OCI-LY7 (cell line): ENCODE results near the gene MDK.

Experiments used
- CTCF ChIP-seq: fragments of 200-600 bp; sonication (generic); conservative IDR thresholded peaks from 2 replicates; pipeline ENCODE4 v1.5.1; 2014; ENCODE audit warnings: mild to moderate bottlenecking, antibody characterized with exemption, low read length, moderate library complexity, mixed read lengths
- EZH2phosphoT487 ChIP-seq: fragments of 200-600 bp; sonication (generic); IDR thresholded peaks from 2 replicates; pipeline ENCODE4 v1.6.1; 2018; ENCODE audit warnings: low read depth, borderline replicate concordance, mild to moderate bottlenecking, mixed run types, antibody characterized with exemption, low read length, moderate library complexity, mixed read lengths

DNA sequence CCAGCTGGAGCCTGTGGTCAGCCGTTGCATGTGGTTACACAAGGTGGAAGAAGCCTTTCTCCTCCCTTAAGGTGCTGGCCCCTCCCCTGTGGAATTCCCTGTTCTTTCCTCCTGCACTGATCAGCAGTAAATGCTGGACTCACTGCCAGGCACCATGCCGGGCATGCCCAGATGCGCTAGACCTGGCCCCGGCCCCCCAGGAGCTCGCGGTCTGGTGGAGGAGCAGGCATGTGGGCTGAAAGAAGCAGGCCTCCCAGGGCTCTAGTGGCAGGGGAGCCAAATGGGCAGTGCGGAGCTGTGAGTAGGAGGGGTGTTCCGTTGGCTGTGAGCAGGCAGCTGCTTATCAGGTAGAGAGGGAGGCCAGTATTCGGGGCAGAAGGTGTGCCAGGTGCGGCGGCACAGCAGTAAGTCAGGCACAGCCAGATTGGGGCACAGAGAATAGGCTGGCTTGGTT, 24.0 kb upstream of the MDK start:
- no peak for TF ChIP-seq CTCF
- TF ChIP-seq EZH2phosphoT487 = no peak
